PC-9 (cell line): Measurements from ENCODE around the gene MBTPS1.

ENCODE experiments used
- CTCF ChIP-seq: fragments of 200-600 bp; sonication (generic); conservative IDR thresholded peaks from 2 replicates; pipeline ENCODE4 v1.6.1; 2017; ENCODE audit warnings: mixed run types, antibody characterized with exemption, mild to moderate bottlenecking, moderate library complexity
- EZH2 ChIP-seq: fragments of 200-600 bp; sonication (generic); IDR thresholded peaks from 2 replicates; pipeline ENCODE4 v1.8.0; 2017; ENCODE audit warnings: antibody characterized with exemption, low read depth

DNA sequence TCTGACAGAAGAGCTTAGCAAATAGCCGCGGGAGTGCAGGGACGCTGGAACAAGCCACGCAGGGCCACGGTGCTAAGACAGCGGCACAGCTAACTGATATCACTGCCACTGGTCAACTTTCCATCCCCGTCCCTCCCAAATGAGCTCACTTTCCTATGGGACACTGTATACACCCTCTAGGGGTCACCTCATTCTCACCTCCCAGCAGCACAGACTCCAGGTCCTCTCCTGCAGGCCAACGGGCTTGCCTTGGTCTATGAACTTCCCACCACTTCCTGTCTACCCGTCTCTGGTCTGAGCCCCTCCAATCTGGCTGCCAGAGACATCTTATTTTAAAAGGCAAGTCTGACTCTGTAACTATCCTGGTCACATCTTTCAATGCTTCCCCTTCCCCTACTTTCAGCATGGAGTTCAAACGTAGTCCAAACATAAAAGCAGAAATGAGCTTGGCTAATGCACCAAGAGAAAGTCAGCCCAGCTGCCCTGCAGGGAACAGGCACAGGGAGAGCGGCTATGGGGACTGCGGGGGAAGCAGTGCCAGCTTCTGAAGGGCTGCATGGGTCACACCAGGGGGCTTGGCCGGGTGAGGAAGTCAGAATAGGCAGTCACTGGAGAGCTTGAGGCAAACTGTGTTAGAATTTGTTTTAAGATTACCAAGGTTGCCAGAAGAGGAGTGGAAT is 47.8 kb downstream of the MBTPS1 start:
- TF ChIP-seq CTCF = no peak
- TF ChIP-seq EZH2 = no peak
